NB4 (cell line): ENCODE data around the gene ADAMTS16.

Source experiments
- CTCF ChIP-seq: IDR thresholded peaks from one replicate; pipeline ENCODE4 v1.5.1; 2012; ENCODE audit warnings: low read depth, low read length
- MYC ChIP-seq: IDR thresholded peaks from 2 replicates; pipeline ENCODE4 v1.6.1; 2011; ENCODE audit warnings: low read depth, low read length
- POLR2A ChIP-seq: IDR thresholded peaks from 2 replicates; pipeline ENCODE4 v1.6.1; 2011; ENCODE audit warnings: mild to moderate bottlenecking; ENCODE audit not compliant: insufficient read length; ENCODE audit errors: extremely low read depth
- TF ChIP-seq, protein P1 (sequence below): IDR thresholded peaks from 2 replicates; pipeline ENCODE4 v1.6.1; 2011; ENCODE audit warnings: low read depth, low read length

GRCh38 chr5:5294429-5294828 is 154.3 kb downstream of the ADAMTS16 start:
- TF ChIP-seq POLR2A: no peak
- TF ChIP-seq CTCF: no peak
- TF ChIP-seq MYC: no peak
- TF ChIP-seq, protein P1, sequence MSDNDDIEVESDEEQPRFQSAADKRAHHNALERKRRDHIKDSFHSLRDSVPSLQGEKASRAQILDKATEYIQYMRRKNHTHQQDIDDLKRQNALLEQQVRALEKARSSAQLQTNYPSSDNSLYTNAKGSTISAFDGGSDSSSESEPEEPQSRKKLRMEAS: no peak
